Measurements from ENCODE around the gene ZBTB12.
A peak's percentile ranks its signal among the peaks of the same experiment; 100 is the strongest.
"Not testable (repeated sequence)": the region's sequence is repeated elsewhere in the genome, so short reads cannot be mapped to it uniquely, and the experiment has no call there.

The ZBTB12 gene

GRCh38 chr6:31879901-31880300, 22.0 kb downstream of the ZBTB12 start:
- DNase-seq = no peak
- intact Hi-C loops (cut with DNase I) = no loop called here

GRCh38 chr6:31879143-31879542, 22.7 kb downstream of the ZBTB12 start:
- intact Hi-C loops (cut with DNase I) = no loop called here

DNA sequence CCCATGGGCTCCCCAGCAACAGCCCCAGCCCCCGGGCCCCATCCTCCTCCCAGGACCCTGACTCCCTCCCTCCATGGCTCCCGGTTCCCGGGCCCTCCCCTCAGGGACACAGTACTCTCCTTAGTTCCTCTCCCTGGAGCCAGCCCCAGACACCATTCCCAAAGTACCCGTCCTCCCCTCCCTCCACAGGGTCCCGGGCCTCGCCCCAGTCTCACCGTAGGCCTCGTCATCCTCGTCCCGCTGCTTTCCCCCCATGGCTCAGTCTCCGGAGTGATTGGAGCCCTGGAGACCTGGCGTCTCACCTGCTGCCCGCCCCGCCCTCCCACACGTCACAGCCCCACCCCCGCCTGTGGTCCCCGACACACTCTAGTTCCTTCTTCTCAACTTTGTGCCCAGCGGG, 23.2 kb downstream of the ZBTB12 start, which contains the start of gene SLC44A4:
SLC44A4 (minus strand) TSS at position 272 of the 400 bp plus-strand sequence; CDS start at position 255, 17 bp downstream.
- no peak for DNase-seq
- intact Hi-C loops (cut with DNase I) = no loop called here

More at GRCh38 chr6:31879143-31879542, 22.7 kb downstream of the ZBTB12 start:
- no peak for DNase-seq

DNA sequence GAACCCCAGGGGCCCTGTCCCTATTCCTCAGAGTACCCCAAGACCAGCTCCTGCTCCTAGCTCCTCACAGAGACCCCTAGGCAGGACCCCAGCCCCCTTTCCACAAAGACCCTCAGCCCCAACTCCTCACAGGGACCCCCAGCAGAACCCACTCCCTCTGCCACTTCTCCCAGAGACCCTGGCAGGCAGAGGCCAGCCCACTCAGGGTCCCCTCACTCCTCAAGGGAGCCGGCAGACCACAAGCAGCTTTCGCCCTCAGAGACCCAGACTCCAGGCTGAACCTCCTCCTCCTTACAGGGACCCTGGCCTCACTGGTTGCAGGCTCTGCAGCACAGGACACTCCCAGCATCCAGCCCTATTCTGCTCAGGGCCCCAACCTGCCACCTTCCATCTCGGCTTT, 23.7 kb downstream of the ZBTB12 start:
- intact Hi-C loops (cut with DNase I) = no loop called here
- DNase-seq = peak in 1 of 10 donors; percentile 58

DNA sequence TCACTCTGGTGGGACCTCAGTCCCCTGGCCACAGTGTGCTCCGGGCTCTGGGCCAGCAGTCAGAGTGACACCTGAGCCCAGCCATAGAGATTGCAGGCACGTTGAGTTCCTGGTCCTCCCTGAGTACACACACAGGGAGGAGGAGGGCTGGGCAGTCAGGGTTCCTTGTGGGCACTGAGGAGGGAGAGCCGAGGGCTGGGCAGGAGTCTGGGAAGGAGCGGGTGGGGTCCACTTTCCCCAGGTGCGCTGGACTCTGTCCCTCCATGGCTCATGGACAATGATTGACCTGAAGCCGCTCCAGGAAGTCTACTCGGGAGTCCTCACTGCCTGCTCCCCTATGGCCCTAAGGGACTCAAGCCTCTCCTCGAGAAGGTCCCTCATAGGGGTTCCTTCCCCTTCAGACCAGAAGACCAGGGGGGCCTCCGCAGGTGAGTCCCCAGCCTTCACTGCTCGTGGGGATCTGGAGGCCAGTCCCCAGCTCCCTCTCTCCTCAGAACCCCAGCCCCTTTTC, 24.2 kb downstream of the ZBTB12 start:
- peak in 1 of 10 donors; percentile 55 for DNase-seq
- intact Hi-C loops (cut with DNase I) = no loop called here

- DNase-seq = no peak
- intact Hi-C loops (cut with DNase I) = no loop called here
Measured at GRCh38 chr6:31877125-31877650, 24.7 kb downstream of the ZBTB12 start.

GRCh38 chr6:31876357-31876756, 25.5 kb downstream of the ZBTB12 start:
- intact Hi-C loops (cut with DNase I) = no loop called here

DNA sequence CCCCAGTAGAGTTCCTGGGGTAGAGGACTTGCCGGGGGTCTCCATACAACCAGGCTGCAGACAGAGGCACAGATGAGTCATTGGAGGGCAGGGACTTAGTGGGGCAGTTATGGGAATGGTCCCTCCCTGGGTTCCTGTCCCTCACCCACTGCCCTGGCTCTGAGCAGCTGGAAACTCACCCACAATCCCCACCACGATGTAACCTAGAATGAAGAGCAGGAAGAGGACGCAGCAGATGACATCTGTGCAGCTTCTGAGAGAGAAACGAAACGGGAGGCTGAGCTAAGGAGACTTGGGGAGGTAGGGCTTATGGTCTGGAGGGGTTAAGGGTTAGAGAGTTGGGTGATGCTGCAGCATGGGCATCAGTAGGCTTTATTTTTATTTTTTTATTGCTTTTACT, 26.0 kb downstream of the ZBTB12 start:
- intact Hi-C loops (cut with DNase I) = no loop called here
- no peak for DNase-seq

More at GRCh38 chr6:31876357-31876756, 25.5 kb downstream of the ZBTB12 start:
- no peak for DNase-seq

- no peak for DNase-seq
- intact Hi-C loops (cut with DNase I) = no loop called here
Measured at GRCh38 chr6:31874836-31875572, 26.9 kb downstream of the ZBTB12 start.

DNA sequence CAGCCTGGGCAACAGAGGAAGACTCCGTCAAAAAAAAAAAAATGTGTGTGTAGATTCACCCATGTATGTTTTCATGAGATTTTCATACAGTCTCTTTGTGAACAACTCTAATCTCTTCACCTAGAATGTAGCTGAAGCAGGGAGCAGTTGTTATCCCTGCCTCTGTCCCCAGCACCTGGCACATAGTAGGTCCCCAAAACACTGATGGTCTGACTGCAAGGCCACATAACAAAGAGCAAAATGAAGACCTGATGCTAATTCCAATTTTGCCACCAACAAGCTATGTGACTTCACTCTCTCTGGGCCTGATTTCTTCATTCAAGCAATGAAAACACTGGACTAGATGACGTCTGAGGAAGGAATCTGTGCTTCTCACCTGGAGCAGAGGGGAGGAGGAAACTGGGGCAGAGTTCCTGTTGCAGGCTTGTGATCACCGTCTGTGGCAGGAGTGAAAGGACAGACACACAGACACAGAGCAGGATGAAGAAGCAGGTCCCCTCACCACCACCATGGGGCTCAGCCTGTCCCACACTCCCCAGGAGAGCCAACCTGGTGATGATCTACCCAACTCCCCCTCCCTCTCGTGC, 27.7 kb downstream of the ZBTB12 start:
- DNase-seq = peak in 1 of 10 donors; percentile 47
- intact Hi-C loops (cut with DNase I) = no loop called here

DNA sequence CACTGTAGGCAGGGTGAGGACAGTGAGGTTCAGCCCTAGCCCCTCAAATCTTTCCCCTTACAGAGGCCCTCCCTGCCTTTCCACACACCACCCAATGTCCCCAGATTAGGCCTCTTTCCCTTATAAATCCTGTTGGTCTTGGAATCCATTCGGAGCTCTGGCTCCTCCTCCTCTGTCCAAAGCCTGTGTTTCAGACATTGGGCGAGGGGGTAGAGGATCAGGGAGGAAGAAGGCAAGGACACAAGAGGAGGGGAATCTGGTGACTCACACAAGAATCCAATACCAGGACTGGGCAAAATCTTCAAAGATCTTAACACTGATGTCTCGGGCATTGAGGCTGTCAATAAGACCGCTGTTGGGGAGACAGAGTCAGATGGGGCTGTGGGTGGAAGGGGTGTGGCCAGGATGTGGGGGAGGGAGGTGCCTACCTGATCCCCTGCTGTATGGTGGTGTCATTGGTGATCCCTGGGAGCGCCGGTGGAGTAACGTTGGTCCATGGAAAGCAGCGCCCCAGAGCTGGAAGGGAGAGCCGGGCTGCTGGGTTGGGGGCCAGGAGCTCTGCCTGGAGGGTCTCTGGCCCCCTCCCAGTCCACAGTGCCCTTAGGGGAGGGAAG, 30.7 kb downstream of the ZBTB12 start:
- intact Hi-C loops (cut with DNase I) = no loop called here
- DNase-seq = peak in 1 of 10 donors; percentile 47

GRCh38 chr6:31870385-31870921, 31.4 kb downstream of the ZBTB12 start:
- intact Hi-C loops (cut with DNase I) = no loop called here
- peak in 1 of 10 donors; percentile 50 for DNase-seq

DNA sequence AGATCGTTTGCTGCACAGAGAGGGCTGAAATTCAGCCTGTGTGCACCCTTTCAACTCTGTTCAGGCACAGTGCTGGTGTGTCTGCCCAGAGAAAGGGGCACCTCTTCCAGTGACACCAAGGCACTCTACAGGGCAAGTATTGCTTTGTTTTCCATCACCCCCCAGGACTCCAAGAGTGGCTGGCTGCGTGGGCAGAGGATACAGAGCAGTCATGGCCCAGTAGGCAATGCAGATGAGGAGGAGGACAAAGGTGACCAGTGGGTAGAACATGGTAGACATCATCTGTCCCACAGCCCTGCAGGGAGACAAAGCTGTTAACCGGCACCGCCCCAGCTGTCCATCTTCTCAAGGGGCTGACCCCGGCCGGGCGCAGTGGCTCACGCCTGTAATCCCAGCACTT, 32.5 kb downstream of the ZBTB12 start:
- DNase-seq = peak in 1 of 10 donors; percentile 21
- intact Hi-C loops (cut with DNase I) = loop anchor here (10.0 kb wide), 1 partner anchor 325 kb away; the partner anchor contains the start of genes ATP6V1G2, DDX39B and NFKBIL1

GRCh38 chr6:31868658-31868971, 33.3 kb downstream of the ZBTB12 start:
- intact Hi-C loops (cut with DNase I) = loop anchor here (10.0 kb wide), 1 partner anchor 324 kb away; the partner anchor contains the start of genes ATP6V1G2, DDX39B and NFKBIL1

GRCh38 chr6:31865205-31866118, 36.4 kb downstream of the ZBTB12 start:
- DNase-seq = peak in 1 of 10 donors; percentile 48
- intact Hi-C loops (cut with DNase I) = loop anchor here (10.0 kb wide), 1 partner anchor 321 kb away; the partner anchor contains the start of genes ATP6V1G2, DDX39B and NFKBIL1

More at GRCh38 chr6:31868658-31868971, 33.3 kb downstream of the ZBTB12 start:
- DNase-seq = not testable (repeated sequence)

DNA sequence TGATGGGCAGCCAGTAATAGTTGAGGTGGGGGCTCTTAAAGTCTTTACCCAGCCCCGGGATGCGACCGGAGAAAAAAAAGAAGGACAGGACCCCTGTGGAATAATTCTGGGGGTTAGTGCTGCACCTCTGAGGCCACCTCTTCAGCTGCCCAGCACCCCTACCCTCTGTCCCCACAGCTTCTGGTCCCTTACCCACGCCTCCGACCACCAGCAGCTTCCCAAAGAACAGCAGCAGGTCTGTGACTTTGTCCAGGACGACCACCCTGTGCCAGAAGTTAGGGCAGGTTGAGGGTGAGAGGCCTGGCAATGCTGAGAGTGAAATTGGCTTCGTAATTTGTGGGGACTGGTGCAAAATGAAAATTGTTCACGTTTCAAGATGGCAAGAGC, 37.1 kb downstream of the ZBTB12 start:
- intact Hi-C loops (cut with DNase I) = loop anchor here (10.0 kb wide), 1 partner anchor 320 kb away; the partner anchor contains the start of genes ATP6V1G2, DDX39B and NFKBIL1
- DNase-seq = peak in 1 of 10 donors; percentile 67

GRCh38 chr6:31864123-31864562, 37.7 kb downstream of the ZBTB12 start:
- intact Hi-C loops (cut with DNase I) = loop anchor here (10.0 kb wide), 1 partner anchor 319 kb away; the partner anchor contains the start of genes ATP6V1G2, DDX39B and NFKBIL1
- peak in 2 of 10 donors; percentile 75 to 80 for DNase-seq

DNA sequence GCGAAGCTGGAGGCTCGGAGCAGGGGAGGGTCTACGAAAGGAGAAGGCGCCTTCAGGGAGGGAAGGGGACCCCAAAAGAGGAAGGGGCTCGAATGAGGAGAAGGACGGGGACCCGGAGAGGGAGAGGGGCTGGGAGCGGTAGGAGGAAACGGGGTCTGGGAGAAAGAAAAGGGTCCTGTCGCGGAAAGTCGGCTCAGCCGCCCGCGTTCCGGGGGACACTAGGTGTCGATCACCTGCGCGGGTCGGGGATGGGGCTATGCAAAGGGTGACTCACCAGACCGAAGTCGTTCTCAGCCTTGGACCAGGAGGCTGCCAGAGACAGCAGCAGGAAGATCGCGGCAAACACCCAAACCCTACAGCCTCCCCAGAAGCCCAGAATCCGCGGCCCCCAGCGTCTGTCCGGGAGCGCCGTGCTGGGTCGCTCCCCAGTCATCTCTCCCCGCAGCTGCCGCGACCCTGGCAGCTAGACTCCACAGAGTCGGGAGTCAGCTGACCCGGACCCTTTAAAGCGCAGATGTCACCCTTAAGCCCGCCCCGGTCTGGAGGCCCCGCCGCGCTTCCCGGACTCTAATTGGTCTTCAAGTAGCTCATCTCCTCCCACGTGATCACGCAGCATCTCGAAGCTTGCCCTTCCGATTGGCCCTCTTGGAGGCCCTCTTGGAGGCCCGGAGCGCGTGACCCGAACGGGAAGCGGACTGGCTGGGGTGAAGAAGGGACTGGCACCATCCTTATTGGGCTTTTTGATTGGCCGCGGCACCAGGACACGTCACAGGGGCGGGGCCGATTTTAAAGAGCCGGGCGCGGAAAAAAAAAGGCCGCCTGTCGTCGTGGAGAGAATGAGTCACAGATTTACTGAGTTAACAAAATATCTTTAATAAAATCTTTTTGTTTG, 39.3 kb downstream of the ZBTB12 start, which contains the start of gene NEU1:
NEU1 (minus strand) TSS at position 478 of the 892 bp plus-strand sequence; CDS start at position 433, 45 bp downstream.
- intact Hi-C loops (cut with DNase I) = loop anchor here (2.0 to 10.0 kb wide), 3 partner anchors 34 to 318 kb away; partner anchors contain the start of genes ABHD16A, ATP6V1G2, DDX39B and EHMT2

More for the DNA sequence above, 39.3 kb downstream of the ZBTB12 start, which contains the start of gene NEU1:
- DNase-seq = peak; percentile 100
